Heart left ventricle (tissue), 13 donors: ENCODE data around the gene BLCAP.

ENCODE experiments used
- POLR2A ChIP-seq, 2 donors: fragments of 450-650 bp; IDR thresholded peaks; one replicate each; pipeline ENCODE4 v1.6.1; 2017; ENCODE audit warnings: antibody characterized with exemption in 2 of 2, mild to moderate bottlenecking in 2 of 2, moderate library complexity in 2 of 2
- TF ChIP-seq, protein P1 (sequence below), 12 donors: fragments of 200-600 bp; sonication (generic) in 4 of 12; IDR thresholded peaks; one replicate each; pipeline versions ENCODE4 v1.5.0 to v1.8.0; 2018 to 2022; ENCODE audit warnings: antibody characterized with exemption in 12 of 12, mild to moderate bottlenecking in 5 of 12
- donor health status: ischemic (EF 13 %, LVEDD 7.1; RV severe dilation, severe dysfunction).
- donor health status: DM: no; HTN: yes; CAD: no.
- donor health status: DM: no; HTN: no; CAD: no.
- donor health status: ischemic (EF 25% LVEDD 6.9; RV normal size, moderate dysfunction).
- donor health status: ischemic (EF 25% LVEDD 5.7; RV mildly dilated, moderate dysfunction).
- donor health status: ischemic (EF 35%, LVEDD 5.7; RV mildly dilated, moderate dysfunction).
- donor health status: nonischemic (EF 11% LVEDD 7.7; RV severe dilation, severe dysfunction).
- donor health status: DM: yes; HTN: yes; CAD: no.
- donor health status: PGD.
- donor health status: ischemic (EF 29% LVEDD 5.4; RV normal size, mild dysfunction).
- donor health status: nonischemic (EF 23%, LVEDD 6.1; RV moderate dilation, normal function).

DNA sequence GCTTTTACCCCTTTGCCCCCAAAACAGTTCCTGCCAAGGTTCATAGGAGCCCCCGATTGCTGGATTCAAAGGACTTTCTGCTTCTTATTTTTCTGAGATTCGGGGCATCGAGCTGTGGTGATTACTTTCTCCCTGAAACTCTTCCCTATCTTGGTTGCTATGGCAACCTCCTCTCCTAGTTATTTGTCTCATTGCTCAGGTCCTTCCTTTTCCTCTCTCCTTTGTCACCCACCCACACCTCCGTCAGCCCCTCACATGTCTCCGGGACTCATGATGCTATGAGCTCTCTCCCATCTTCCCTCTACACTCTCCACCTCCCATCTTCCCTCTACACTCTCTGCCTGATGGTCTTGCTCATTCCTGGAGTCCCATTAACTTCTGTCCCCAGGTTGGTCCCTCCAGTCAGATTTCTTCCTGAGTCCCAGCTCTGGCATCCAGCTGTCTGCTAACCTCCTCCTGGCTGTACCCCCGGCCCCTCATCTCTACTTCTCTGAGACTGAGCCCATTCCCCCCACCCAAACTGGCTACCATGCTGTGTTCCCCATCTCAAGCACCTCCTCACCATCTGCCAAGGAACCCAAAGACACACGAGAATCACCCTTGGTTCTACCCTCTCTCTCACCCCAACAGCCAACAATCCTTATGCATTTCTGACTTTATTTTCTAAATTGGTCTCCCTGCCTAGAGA lies 36.9 kb downstream of the BLCAP start:
- TF ChIP-seq, protein P1, sequence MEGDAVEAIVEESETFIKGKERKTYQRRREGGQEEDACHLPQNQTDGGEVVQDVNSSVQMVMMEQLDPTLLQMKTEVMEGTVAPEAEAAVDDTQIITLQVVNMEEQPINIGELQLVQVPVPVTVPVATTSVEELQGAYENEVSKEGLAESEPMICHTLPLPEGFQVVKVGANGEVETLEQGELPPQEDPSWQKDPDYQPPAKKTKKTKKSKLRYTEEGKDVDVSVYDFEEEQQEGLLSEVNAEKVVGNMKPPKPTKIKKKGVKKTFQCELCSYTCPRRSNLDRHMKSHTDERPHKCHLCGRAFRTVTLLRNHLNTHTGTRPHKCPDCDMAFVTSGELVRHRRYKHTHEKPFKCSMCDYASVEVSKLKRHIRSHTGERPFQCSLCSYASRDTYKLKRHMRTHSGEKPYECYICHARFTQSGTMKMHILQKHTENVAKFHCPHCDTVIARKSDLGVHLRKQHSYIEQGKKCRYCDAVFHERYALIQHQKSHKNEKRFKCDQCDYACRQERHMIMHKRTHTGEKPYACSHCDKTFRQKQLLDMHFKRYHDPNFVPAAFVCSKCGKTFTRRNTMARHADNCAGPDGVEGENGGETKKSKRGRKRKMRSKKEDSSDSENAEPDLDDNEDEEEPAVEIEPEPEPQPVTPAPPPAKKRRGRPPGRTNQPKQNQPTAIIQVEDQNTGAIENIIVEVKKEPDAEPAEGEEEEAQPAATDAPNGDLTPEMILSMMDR (IDR thresholded peaks at IDR 0.05) = no peak
- no peak for TF ChIP-seq POLR2A (IDR thresholded peaks at IDR 0.05)
